Dermis blood vessel endothelial cell (primary cell): ENCODE data around the gene PMPCA. TPM values are rescaled to one million over a fixed set of nuclear protein-coding genes. Genes with fewer than 3 reads are reported as not detected.

ENCODE experiments used
- DNase-seq: peaks from one replicate; pipeline ENCODE4 v3.0.0; 2010
- total RNA-seq: library from RNA; depleted of rRNA; stranded (reverse); fragments of >200 nt; gene quantifications from 2 replicates; pipeline ENCODE4 v1.2.3, GENCODE V29; 2014

PMPCA gene
- total RNA-seq, 1 donor from 2014 or later = 40.2 TPM

DNA sequence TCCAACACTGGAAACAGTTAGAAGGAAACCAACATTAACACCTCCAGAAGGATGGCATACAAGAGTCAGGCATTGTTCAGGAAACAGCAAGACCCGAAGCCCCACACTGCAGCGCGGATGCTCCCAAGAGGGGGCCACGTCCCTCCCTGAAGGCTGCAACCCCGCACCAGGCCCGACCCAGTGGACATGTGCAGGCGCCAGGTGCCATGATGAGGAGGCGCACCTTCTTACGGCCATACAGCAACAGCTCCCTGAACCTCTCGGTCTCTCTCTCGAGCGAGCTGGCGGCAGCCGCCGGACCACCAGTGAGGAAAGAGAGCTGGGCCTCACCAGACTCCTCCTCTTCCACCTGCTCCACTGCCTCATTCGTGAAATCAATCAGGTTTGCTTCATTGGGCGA lies 52.2 kb downstream of the PMPCA start:
- no peak for DNase-seq

DNA sequence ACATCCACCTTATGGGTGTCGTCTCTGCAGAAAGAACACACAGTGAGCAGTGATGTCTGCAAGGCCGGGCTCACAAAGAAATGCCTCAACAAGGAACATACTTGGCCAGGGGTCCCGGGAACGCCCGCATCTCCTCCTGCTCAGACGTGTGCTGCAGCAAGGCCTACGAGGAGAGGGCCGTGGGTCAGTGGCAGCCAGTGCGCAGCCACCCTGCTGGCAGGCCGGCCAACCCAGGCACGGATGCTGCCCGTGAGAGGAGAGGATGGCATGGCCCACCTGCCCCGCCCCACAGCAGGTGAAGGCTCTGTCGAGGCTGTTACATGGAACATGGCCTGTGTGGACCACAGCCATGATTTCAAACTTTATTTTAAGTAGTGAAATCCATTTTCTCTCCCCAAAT lies 53.1 kb downstream of the PMPCA start:
- no peak for DNase-seq

DNA sequence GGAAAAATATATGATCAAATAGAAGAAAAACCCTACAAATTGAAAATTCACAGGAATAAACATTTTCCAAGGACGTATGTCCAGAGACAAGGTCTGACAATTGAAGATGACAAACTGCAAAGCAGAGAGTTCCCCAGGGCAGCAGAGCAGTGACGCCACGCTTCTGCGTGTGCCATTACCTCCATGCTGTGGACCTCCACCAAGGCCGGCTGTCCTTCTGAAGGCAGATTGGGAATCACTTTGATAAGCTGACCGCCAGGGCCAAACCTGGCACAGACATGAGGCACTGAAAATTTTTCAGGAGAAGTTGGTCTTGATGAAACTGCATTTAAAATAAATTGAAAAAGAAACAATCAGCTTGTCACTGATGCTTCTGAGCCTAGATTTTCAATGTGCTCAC lies 53.8 kb downstream of the PMPCA start:
- no peak for DNase-seq

DNA sequence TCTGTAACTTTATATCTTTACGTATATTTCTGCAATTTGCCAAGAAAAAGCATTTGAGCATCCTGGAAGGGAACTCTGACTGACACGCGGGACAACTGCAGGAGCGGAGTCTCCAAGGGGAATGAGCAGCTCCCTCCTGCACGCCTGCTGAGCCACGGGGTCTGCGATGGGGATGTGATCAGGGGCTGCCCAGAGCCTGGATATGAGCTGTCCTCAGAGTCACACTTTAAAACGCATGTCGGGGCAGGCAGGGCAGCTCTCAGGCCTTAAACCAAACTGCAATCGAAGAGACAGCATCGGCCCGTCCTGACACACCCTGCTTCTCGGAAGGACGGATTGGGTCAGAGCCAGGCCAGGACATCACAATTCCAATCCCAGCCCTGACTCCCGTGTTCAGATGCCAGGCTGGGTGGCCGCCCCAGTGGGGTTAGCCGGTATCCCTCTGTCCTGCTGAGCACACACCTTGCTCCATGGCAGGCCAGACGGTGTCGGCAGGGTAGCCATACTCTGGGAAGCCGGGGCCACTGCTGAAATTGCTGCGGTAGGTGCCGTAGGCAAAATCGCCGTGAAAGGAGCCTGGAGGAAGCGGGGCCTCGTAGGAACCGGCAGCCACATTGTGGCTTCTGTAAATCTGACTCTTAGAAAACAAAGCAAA lies 55.2 kb downstream of the PMPCA start:
- DNase-seq = no peak

- no peak for DNase-seq
Measured at GRCh38 chr9:136466155-136466541, 55.7 kb downstream of the PMPCA start.

- DNase-seq = no peak
Measured at GRCh38 chr9:136467766-136468165, 57.3 kb downstream of the PMPCA start.

GRCh38 chr9:136470356-136470755 lies 59.9 kb downstream of the PMPCA start:
- DNase-seq = no peak

GRCh38 chr9:136470792-136471469 lies 60.5 kb downstream of the PMPCA start:
- DNase-seq = no peak

DNA sequence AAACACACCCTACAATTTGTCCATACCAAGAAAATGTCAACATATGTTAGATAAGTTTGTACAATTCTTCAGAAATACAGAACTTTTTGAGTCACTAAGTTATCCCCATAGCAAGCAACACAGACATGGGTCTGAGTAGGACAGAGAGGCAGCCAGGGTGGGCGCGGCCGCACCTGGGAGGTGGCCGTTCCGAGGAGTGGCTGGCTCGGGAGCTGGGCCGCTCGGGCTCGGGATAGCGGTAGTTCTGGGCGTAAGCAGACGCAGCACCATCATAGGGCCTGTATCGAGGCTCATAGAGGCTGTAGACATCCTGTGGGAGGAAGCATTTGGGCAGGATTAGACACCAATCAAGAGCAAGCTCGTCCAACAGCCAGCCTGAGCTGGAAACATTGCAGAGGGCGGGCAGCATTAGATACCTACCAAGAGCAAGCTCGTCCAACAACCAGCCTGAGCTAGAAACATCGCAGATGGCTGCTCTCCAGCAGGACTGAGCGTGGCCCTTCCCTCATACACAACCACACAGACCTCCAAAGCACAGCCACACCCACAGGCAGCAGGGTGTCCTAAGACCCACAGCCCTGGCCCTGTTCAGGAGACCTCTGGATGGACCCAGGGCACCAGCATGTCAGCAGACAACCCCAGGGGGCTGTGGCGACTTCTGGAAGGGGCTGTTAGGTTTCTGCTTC lies 61.5 kb downstream of the PMPCA start:
- no peak for DNase-seq

DNA sequence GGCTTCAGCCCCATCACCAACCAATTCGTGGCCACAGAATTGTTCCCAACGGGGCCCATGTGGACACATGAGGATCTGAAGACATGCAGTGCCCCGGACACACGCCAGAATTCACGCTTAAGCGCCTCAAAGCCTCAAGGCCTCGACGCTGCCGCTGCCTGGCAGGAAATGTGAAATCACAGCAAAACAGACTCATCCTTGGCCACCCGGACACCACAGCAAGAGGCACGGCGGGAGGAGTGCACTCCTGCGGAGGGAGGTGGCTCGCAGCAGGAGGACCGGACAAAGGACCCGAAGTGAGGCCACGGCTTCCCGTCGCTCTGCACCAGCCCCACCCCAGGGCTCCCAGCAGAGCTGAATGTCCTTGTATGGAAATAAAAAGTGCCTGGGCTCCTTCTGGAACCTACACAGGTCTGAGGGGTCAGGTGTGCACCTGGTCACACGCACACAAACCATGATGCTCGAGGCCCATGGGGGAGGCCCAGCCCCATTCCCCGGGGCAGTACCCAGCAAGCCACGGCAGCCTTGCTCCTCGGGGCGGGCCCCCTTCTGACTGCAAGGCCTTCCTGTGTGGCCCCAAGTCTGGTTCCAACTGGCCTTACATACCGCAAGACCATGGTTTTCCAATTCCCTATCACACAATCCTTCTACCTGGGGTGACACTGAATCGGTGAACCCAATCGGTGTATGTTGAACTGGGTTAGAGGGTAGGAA lies 62.3 kb downstream of the PMPCA start:
- no peak for DNase-seq

DNA sequence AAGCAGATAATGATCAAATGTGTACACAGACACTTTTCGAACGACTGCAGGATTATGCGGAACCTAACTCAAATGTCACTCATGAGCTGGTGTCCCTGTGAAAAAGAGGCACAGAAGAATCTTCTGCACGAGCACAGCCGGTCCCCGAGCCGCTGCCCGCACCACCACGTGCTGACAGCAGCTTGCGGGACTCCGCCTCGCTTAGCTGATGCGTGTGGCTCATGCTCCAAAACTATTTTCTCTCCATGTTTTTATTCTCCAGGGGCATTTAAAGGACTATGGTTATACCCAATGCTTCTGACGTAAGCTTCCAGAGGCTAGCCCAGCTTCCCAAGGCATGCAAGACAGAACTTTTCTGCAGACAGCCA lies 62.9 kb downstream of the PMPCA start:
- DNase-seq = no peak

Other genes with a start within 250 kb of the PMPCA start
- gene LHX3, start 205.5 kb upstream of the PMPCA start, total RNA-seq = not detected in 2 replicates
- 9.0 and 20.1 TPM in 2 replicates for gene QSOX2, start 164.8 kb upstream of the PMPCA start, total RNA-seq
- gene CCDC187, start 106.6 kb upstream of the PMPCA start, total RNA-seq = not detected in 2 replicates
- 27.2 and 37.1 TPM in 2 replicates for gene GPSM1, start 83.1 kb upstream of the PMPCA start, total RNA-seq
- 15.4 and 34.5 TPM in 2 replicates for gene DNLZ, start 46.9 kb upstream of the PMPCA start, total RNA-seq
- gene CARD9, start 37.0 kb upstream of the PMPCA start, total RNA-seq = 0.34 and 1.1 TPM in 2 replicates
- gene SNAPC4, start 10.5 kb upstream of the PMPCA start, total RNA-seq = 10.2 and 12.6 TPM in 2 replicates
- 30.0 and 35.2 TPM in 2 replicates for gene ENTR1, start within 50 bp of the PMPCA start, total RNA-seq
- gene INPP5E, start 29.2 kb downstream of the PMPCA start, total RNA-seq = 8.3 and 12.1 TPM in 2 replicates
- 20.8 and 43.8 TPM in 2 replicates for gene SEC16A, start 72.4 kb downstream of the PMPCA start, total RNA-seq
- 157 and 319 TPM in 2 replicates for gene NOTCH1, start 135.4 kb downstream of the PMPCA start, total RNA-seq